ENCODE measurements around the gene GALNT9.
"Not testable (repeated sequence)": the region's sequence is repeated elsewhere in the genome, so short reads cannot be mapped to it uniquely, and the experiment has no call there.

The GALNT9 gene

GRCh38 chr12:132152953-132153352 lies 176.4 kb downstream of the GALNT9 start:
- no peak for DNase-seq

GRCh38 chr12:132152411-132152821 lies 177.0 kb downstream of the GALNT9 start:
- DNase-seq, result no peak

GRCh38 chr12:132151766-132152410 lies 177.5 kb downstream of the GALNT9 start:
- DNase-seq, result no peak

- DNase-seq, result no peak
These were observed 178.1 kb downstream of the GALNT9 start for GRCh38 chr12:132151145-132151765.

DNA sequence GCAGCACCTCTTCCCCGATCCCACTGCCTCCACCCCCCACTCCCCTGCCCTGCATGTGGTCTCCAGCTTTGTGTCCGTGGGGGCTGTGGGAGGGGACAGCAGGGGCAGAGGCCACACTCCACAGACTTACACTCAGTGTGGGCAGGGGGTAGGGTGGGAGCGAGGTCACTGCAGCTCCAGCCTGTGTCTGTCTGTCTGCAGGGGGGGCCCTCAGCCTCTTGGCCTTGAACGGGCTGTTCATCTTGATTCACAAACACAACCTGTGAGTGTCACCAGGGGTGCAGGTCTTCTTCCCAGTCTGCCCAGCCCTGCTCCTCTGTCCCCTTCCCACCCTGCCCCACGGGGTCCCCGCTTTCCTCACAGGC lies 178.6 kb downstream of the GALNT9 start:
- no peak for DNase-seq

DNA sequence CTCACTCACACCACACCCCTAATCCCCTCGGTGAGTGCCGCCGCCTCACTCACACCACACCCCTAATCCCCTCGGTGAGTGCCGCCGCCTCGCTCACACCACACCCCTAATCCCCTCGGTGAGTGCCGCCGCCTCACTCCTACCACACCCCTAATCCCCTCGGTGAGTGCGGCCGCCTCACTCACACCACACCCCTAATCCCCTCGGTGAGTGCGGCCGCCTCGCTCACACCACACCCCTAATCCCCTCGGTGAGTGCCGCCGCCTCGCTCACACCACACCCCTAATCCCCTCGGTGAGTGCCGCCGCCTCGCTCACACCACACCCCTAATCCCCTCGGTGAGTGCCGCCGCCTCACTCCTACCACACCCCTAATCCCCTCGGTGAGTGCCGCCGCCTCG lies 179.9 kb downstream of the GALNT9 start:
- not testable (repeated sequence) for DNase-seq

DNA sequence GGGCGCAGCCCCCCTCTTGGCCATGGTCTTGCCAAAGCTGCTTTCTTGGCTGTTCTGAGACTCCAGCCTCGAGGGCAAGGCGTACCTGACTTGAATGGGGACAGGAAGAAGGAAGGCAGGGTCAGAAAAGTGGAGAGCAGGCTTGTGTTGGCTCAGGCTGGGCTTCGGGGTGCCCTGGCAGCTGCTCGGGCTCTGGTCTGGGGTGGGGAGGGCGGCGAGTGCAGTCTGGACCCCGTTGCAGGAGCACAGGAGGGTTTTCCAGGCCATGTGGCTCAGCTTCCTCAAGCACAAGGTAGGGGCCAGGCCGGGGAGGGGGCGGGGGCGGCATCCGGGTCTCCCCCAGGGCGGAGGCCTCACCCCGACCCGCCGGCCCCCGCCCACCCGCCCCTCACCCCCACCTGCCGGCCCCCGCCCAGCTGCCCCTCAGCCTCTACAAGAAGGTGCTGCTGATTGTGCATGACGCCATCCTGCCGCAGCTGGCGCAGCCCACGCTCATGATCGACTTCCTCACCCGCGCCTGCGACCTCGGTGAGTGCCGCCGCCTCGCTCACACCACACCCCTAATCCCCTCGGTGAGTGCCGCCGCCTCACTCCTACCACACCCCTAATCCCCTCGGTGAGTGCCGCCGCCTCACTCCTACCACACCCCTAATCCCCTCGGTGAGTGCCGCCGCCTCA lies 180.9 kb downstream of the GALNT9 start:
- DNase-seq, result no peak

GRCh38 chr12:132147423-132148367 lies 181.7 kb downstream of the GALNT9 start:
- DNase-seq, result no peak

DNA sequence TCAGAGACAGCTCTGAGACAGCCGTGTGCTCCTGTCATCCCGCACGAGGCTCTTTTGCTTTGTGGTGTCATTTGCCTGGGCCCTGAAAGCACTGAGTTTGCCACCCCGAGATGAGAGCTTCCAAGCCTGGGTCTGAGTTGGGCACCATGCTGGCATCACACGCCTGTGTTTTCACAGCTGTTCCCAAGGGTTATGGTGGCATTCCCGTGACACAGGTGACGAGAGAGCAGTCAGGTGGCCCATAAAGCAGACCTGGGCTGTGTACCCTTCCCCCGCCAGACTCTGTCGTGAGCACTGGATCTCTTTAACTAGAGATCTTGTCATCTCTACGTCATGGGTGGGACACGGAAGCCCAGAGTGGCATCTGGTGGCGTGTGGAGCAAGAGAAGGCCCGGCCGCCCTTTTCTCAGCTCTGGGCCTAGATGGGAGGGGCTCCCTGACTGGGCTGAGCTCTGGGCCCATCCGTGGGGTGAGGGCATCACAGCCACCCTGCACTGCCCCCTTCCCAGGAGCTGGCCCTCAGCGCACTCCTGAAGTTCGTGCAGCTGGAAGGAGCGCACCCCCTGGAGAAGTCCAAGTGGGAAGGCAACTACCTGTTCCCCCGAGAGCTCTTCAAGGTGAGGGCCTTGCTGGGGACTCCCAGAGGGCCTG lies 182.5 kb downstream of the GALNT9 start:
- no peak for DNase-seq

Measured in stimulated activated CD4-positive, alpha-beta T cell treated with anti-CD3 and anti-CD28 coated beads, Interleukin-12 subunit alpha, Interleukin-12 subunit beta, amount 100 ng/mL, for 4 hours (primary cell).